ENCODE measurements around the gene TMEM116.

DNA sequence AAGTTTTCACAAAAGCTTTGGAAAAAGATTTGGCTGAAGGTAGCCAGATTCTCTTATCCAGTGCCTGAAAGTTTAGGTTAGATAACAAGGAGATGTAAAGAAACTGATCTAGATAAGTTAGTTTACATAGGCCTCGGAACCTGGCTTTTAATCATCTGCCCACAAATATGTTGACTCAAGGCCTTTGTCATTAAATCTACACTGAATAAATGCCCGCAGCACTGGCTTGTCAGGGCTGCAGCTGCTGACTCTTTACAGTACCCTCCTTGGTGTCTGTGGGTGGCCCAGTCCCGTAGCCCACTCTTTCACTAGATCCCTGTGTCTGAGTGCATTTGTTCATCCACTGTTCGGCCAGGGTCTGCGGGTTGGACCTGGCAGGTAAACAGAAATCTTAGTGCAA is 58.0 kb downstream of the TMEM116 start:
- TF ChIP-seq, protein P1, sequence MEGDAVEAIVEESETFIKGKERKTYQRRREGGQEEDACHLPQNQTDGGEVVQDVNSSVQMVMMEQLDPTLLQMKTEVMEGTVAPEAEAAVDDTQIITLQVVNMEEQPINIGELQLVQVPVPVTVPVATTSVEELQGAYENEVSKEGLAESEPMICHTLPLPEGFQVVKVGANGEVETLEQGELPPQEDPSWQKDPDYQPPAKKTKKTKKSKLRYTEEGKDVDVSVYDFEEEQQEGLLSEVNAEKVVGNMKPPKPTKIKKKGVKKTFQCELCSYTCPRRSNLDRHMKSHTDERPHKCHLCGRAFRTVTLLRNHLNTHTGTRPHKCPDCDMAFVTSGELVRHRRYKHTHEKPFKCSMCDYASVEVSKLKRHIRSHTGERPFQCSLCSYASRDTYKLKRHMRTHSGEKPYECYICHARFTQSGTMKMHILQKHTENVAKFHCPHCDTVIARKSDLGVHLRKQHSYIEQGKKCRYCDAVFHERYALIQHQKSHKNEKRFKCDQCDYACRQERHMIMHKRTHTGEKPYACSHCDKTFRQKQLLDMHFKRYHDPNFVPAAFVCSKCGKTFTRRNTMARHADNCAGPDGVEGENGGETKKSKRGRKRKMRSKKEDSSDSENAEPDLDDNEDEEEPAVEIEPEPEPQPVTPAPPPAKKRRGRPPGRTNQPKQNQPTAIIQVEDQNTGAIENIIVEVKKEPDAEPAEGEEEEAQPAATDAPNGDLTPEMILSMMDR (conservative IDR thresholded peaks at IDR 0.05; ENCODE audit: low read depth, low read length): no peak
- TF ChIP-seq, protein P2, sequence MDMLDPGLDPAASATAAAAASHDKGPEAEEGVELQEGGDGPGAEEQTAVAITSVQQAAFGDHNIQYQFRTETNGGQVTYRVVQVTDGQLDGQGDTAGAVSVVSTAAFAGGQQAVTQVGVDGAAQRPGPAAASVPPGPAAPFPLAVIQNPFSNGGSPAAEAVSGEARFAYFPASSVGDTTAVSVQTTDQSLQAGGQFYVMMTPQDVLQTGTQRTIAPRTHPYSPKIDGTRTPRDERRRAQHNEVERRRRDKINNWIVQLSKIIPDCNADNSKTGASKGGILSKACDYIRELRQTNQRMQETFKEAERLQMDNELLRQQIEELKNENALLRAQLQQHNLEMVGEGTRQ (IDR thresholded peaks at IDR 0.05; ENCODE audit: low read depth, low read length): no peak
- no peak for TF ChIP-seq POLR2A (IDR thresholded peaks at IDR 0.05; ENCODE audit: low read depth, low read length)
- no peak for TF ChIP-seq RAD21 (IDR thresholded peaks at IDR 0.05; ENCODE audit: low read length)
- no peak for TF ChIP-seq FOS (IDR thresholded peaks at IDR 0.05; ENCODE audit: low read depth, low read length)
- no peak for TF ChIP-seq SMC3 (IDR thresholded peaks at IDR 0.05; ENCODE audit: low read depth, low read length)
- no peak for TF ChIP-seq ELK1 (IDR thresholded peaks at IDR 0.05; ENCODE audit: borderline replicate concordance, low read depth, low read length)
- TF ChIP-seq RCOR1 (IDR thresholded peaks at IDR 0.05; ENCODE audit: insufficient replicate concordance, low read length): no peak
- no peak for TF ChIP-seq CEBPB (IDR thresholded peaks at IDR 0.05; ENCODE audit: low read depth, low read length)
- no peak for TF ChIP-seq NFE2L2 (IDR thresholded peaks at IDR 0.05; ENCODE audit: low read depth, low read length)
- TF ChIP-seq MAFK (IDR thresholded peaks at IDR 0.05; ENCODE audit: low read depth, low read length): no peak
- no peak for TF ChIP-seq MAZ (IDR thresholded peaks at IDR 0.05; ENCODE audit: borderline replicate concordance, low read depth, low read length)
